Transverse colon (tissue), 4 donors: ENCODE measurements around the gene BAHCC1. TPM values are rescaled to one million over a fixed set of nuclear protein-coding genes. Genes with fewer than 3 reads are reported as not detected.

Experiments
- DNase-seq: peaks from one replicate; pipeline ENCODE4 v3.0.0-alpha.2; 2019
- H3K27ac ChIP-seq, 4 donors: fragments of 200-600 bp; sonication (generic); 2 replicates each; pipeline ENCODE4 v1.5.1; 2016 to 2018; ENCODE audit warnings: inconsistent platforms in 4 of 4
- H3K27me3 ChIP-seq: fragments of 200-600 bp; sonication (generic); 2 replicates; pipeline ENCODE4 v1.5.1; 2017; ENCODE audit warnings: inconsistent platforms
- H3K36me3 ChIP-seq, 4 donors: fragments of 200-600 bp; sonication (generic); 2 replicates each; pipeline ENCODE4 v1.5.1; 2017 to 2019; ENCODE audit warnings: inconsistent platforms in 4 of 4
- H3K4me1 ChIP-seq, 4 donors: fragments of 200-600 bp; sonication (generic); 2 replicates each; pipeline ENCODE4 v1.5.1; 2017 to 2020; ENCODE audit warnings: inconsistent platforms in 4 of 4
- H3K4me3 ChIP-seq, 4 donors: fragments of 200-600 bp; sonication (generic); 1 replicate in 1 of 4; 2 replicates in 3 of 4; pipeline versions ENCODE4 v1.5.1 to v1.6.1; 2017 to 2019; ENCODE audit warnings: inconsistent platforms in 4 of 4
- H3K9me3 ChIP-seq, 2 donors: fragments of 200-600 bp; sonication (generic); 2 replicates each; pipeline ENCODE4 v1.5.1; 2017 to 2019; ENCODE audit warnings: inconsistent platforms in 2 of 2
- CTCF ChIP-seq, 5 experiments: fragments of 200-600 bp in 3 of 5; fragments of 450-650 bp in 2 of 5; sonication (generic) in 3 of 5; IDR thresholded peaks; 1 replicate in 2 of 5; 2 replicates in 3 of 5; pipeline ENCODE4 v1.5.1; 2016 to 2017; ENCODE audit warnings: antibody characterized with exemption in 5 of 5, inconsistent platforms in 3 of 5, mild to moderate bottlenecking in 2 of 5, moderate library complexity in 1 of 5
- EP300 ChIP-seq: sonication (generic); formaldehyde crosslinking; IDR thresholded peaks from one replicate; pipeline ENCODE4 v1.6.1; 2017; ENCODE audit warnings: antibody characterized with exemption, low read depth
- POLR2A ChIP-seq: fragments of 450-650 bp; IDR thresholded peaks from one replicate; pipeline ENCODE4 v1.6.1; 2016; ENCODE audit warnings: antibody characterized with exemption, mild to moderate bottlenecking, moderate library complexity
- POLR2AphosphoS5 ChIP-seq, 3 donors: sonication (generic); formaldehyde crosslinking; IDR thresholded peaks; one replicate each; pipeline ENCODE4 v1.6.1; 2016; ENCODE audit warnings: antibody characterized with exemption in 3 of 3
- WGBS, 2 donors: methylation state at CpG; one replicate each; pipeline ENCODE4 v1.1.5; 2018; ENCODE audit warnings: low coverage in 1 of 2; 5-methylcytosine and 5-hydroxymethylcytosine counted together
- in situ Hi-C, 4 donors: fragments of 200-750 bp; cut with MboI; loops; one replicate each; pipeline versions ENCODE4 v1.15.0 to v1.15.1; 2017; ENCODE audit warnings: low sequenced_read_pairs in 3 of 4, low pct_ligation_motif_present in 1 of 4, low pct_unique_long_range_greater_than_20kb in 1 of 4
- intact Hi-C: fragments of 100-400 bp; cut with DNase I; formaldehyde crosslinking; loops from one replicate; pipeline ENCODE4 v1.15.1; 2023; ENCODE audit warnings: low total_unique reads
- total RNA-seq, 4 donors: library from RNA; depleted of rRNA; stranded (reverse); fragments of >200 nt; gene quantifications; one replicate each; pipeline ENCODE4 v1.1.0, GENCODE V29; 2016

BAHCC1 gene
- total RNA-seq, 4 donors from 2014 or later, result 8.7 to 133 (median 12.4) TPM

- in situ Hi-C loops, result no loop called here
- peak; percentile 31 for DNase-seq
Measured at GRCh38 chr17:81364278-81365147, 30.7 kb upstream of the BAHCC1 start.

GRCh38 chr17:81365148-81365600 is 30.1 kb upstream of the BAHCC1 start:
- intact Hi-C loops, result no loop called here

More at GRCh38 chr17:81364278-81365147, 30.7 kb upstream of the BAHCC1 start:
- Histone ChIP-seq H3K4me3 (no peak overlapping the region), H3K27ac (peak overlapping the region in 1 of 4 donors; percentile 68), H3K27me3 (peaks cover 18% of the 10 kb centered on the region), H3K4me1 (peaks cover 24 to 31% (median 28%) of the 10 kb centered on the region in 4 donors), H3K36me3 (no peaks in the 10 kb centered on the region), H3K9me3 (no peaks in the 10 kb centered on the region)
- 62% methylated on average over 20 of the region's 26 CpGs; no CpG with 5 or more reads in 1 of the 2 donors for WGBS, 2 donors
- intact Hi-C loops, result no loop called here
- no peak for TF ChIP-seq POLR2A
- TF ChIP-seq EP300, result no peak
- no peak for TF ChIP-seq CTCF (IDR thresholded peaks at IDR 0.05)
- TF ChIP-seq POLR2AphosphoS5 (IDR thresholded peaks at IDR 0.05), result no peak

GRCh38 chr17:81365601-81366585 is 29.4 kb upstream of the BAHCC1 start:
- TF ChIP-seq POLR2AphosphoS5 (IDR thresholded peaks at IDR 0.05) (peak; percentile 76 to 89 (median 87)), POLR2A (peak; percentile 78), CTCF (IDR thresholded peaks at IDR 0.05) (no peak), EP300 (peak; percentile 32)
- 22% methylated on average over 29 of the region's 30 CpGs; no CpG with 5 or more reads in 1 of the 2 donors for WGBS, 2 donors
- DNase-seq, result peak; percentile 83
- Histone ChIP-seq H3K9me3 (no peaks in the 10 kb centered on the region), H3K36me3 (no peaks in the 10 kb centered on the region), H3K4me1 (peaks cover 24 to 31% (median 28%) of the 10 kb centered on the region in 4 donors), H3K27ac (peak overlapping the region; percentile 68 to 74 (median 70)), H3K27me3 (peaks cover 18% of the 10 kb centered on the region), H3K4me3 (peak overlapping the region in 2 of 4 donors; percentile 25 to 33)
- intact Hi-C loops, result no loop called here
- in situ Hi-C loops, result no loop called here

More at GRCh38 chr17:81365148-81365600, 30.1 kb upstream of the BAHCC1 start:
- 10% methylated on average over 22 of the region's 22 CpGs; no CpG with 5 or more reads in 1 of the 2 donors for WGBS, 2 donors
- peak overlapping the region; percentile 68 to 74 (median 70) for H3K27ac ChIP-seq
- no peaks in the 10 kb centered on the region for H3K36me3 ChIP-seq
- in situ Hi-C loops, result no loop called here
- peak overlapping the region in 2 of 4 donors; percentile 25 to 33 for H3K4me3 ChIP-seq
- peaks cover 24 to 31% (median 28%) of the 10 kb centered on the region in 4 donors for H3K4me1 ChIP-seq
- H3K9me3 ChIP-seq, result no peaks in the 10 kb centered on the region
- TF ChIP-seq POLR2AphosphoS5 (IDR thresholded peaks at IDR 0.05) (peak; percentile 18 to 59 (median 47)), POLR2A (no peak), EP300 (no peak), CTCF (IDR thresholded peaks at IDR 0.05) (no peak)
- peak; percentile 77 for DNase-seq
- peaks cover 18% of the 10 kb centered on the region for H3K27me3 ChIP-seq
